AG08395 (cell line): ENCODE measurements around the gene RHOU.

ENCODE experiments used
- DNase-seq: peaks from one replicate; pipeline ENCODE4 v3.0.0; 2012; ENCODE audit warnings: mixed read lengths, low spot score

The RHOU gene

GRCh38 chr1:228737601-228738041 is 2.3 kb downstream of the RHOU start:
- DNase-seq, result no peak

GRCh38 chr1:228739826-228740225 is 4.5 kb downstream of the RHOU start:
- no peak for DNase-seq

- DNase-seq, result no peak
Measured at GRCh38 chr1:228740543-228741317, 5.5 kb downstream of the RHOU start.

- no peak for DNase-seq
Measured at GRCh38 chr1:228742281-228742860, 7.1 kb downstream of the RHOU start.

GRCh38 chr1:228743405-228743804 is 8.1 kb downstream of the RHOU start:
- DNase-seq, result no peak

- no peak for DNase-seq
Measured at GRCh38 chr1:228744356-228744755, 9.1 kb downstream of the RHOU start.

- no peak for DNase-seq
Measured at GRCh38 chr1:228744918-228745317, 9.6 kb downstream of the RHOU start.

- DNase-seq, result no peak
Measured at GRCh38 chr1:228745497-228745896, 10.2 kb downstream of the RHOU start.

GRCh38 chr1:228747301-228747935 is 12.1 kb downstream of the RHOU start:
- no peak for DNase-seq

GRCh38 chr1:228748029-228748428 is 12.8 kb downstream of the RHOU start:
- no peak for DNase-seq

GRCh38 chr1:228748431-228748830 is 13.2 kb downstream of the RHOU start:
- peak; percentile 26 for DNase-seq

- DNase-seq, result no peak
Measured at GRCh38 chr1:228749765-228750164, 14.5 kb downstream of the RHOU start.

- DNase-seq, result no peak
Measured at GRCh38 chr1:228750915-228751314, 15.6 kb downstream of the RHOU start.

- DNase-seq, result no peak
Measured at GRCh38 chr1:228751360-228752098, 16.2 kb downstream of the RHOU start.

- DNase-seq, result no peak
Measured at GRCh38 chr1:228752258-228752657, 17.0 kb downstream of the RHOU start.

GRCh38 chr1:228752675-228753265 is 17.5 kb downstream of the RHOU start:
- DNase-seq, result peak; percentile 33

GRCh38 chr1:228753287-228753686 is 18.0 kb downstream of the RHOU start:
- no peak for DNase-seq

- peak; percentile 35 for DNase-seq
Measured at GRCh38 chr1:228753786-228754360, 18.6 kb downstream of the RHOU start.

- no peak for DNase-seq
Measured at GRCh38 chr1:228754646-228755268, 19.5 kb downstream of the RHOU start.

GRCh38 chr1:228755800-228756199 is 20.5 kb downstream of the RHOU start:
- no peak for DNase-seq

GRCh38 chr1:228756457-228756856 is 21.2 kb downstream of the RHOU start:
- no peak for DNase-seq
